Mucosa of descending colon (tissue), 3 donors: ENCODE results near the gene ANO2. TPM values are rescaled to one million over a fixed set of nuclear protein-coding genes. Genes with fewer than 3 reads are reported as not detected.

ENCODE experiments used
- ATAC-seq: fragments of 200-7000 bp; cut with Tn5 transposase; one replicate; pipeline ENCODE4 v1.9.1; 2020; ENCODE audit warnings: mild to moderate bottlenecking, moderate library complexity
- DNase-seq, 3 donors: peaks; one replicate each; pipeline ENCODE4 v3.0.0-alpha.2; 2020
- H3K36me3 ChIP-seq: fragments of 200-600 bp; one replicate; pipeline ENCODE4 v1.8.0; 2021; ENCODE audit warnings: low read depth, mild to moderate bottlenecking
- H3K4me1 ChIP-seq: fragments of 200-600 bp; one replicate; pipeline ENCODE4 v1.8.0; 2021; ENCODE audit warnings: low read depth, mild to moderate bottlenecking
- H3K4me3 ChIP-seq: fragments of 200-600 bp; one replicate; pipeline ENCODE4 v1.8.0; 2021; ENCODE audit warnings: mild to moderate bottlenecking
- H3K9me3 ChIP-seq: fragments of 200-600 bp; one replicate; pipeline ENCODE4 v1.8.0; 2021; ENCODE audit warnings: mild to moderate bottlenecking
- intact Hi-C, 2 donors: fragments of 100-400 bp; cut with DNase I in 1 of 2; cut with micrococcal nuclease in 1 of 2; formaldehyde crosslinking; loops; one replicate each; pipeline versions ENCODE4 v1.11.0 to v1.11.1; 2022; cut with DNase I, micrococcal nuclease
- total RNA-seq, 3 donors: library from RNA; stranded (reverse); fragmentation: NEBNext Ultra II Directional in 2 of 3; extraction: Animal tissue kit (Norgen Biotek cat#: 25700) in 2 of 3; gene quantifications; one replicate each; pipeline versions ENCODE4 v1.2.1 to v1.2.4, GENCODE V29; 2021 to 2023
- TF ChIP-seq, protein P1 (sequence below): fragments of 200-600 bp; IDR thresholded peaks from one replicate; pipeline ENCODE4 v1.8.0; 2022; ENCODE audit warnings: antibody characterized with exemption, mild to moderate bottlenecking
- donor health status: DM: no; HTN: no; CAD: no; lungs with moderate emphysema.
- donor health status: DM: no; HTN: no; CAD: no.
- donor health status: DM: no; HTN: yes; CAD: no.

The ANO2 gene
- total RNA-seq, 3 donors from 2014 or later = 0.58 to 5.1 (median 3.1) TPM

GRCh38 chr12:5737778-5738177 is 207.3 kb downstream of the ANO2 start:
- H3K36me3 ChIP-seq = no peaks in the 10 kb centered on the region
- intact Hi-C loops = no loop called here
- TF ChIP-seq, protein P1, sequence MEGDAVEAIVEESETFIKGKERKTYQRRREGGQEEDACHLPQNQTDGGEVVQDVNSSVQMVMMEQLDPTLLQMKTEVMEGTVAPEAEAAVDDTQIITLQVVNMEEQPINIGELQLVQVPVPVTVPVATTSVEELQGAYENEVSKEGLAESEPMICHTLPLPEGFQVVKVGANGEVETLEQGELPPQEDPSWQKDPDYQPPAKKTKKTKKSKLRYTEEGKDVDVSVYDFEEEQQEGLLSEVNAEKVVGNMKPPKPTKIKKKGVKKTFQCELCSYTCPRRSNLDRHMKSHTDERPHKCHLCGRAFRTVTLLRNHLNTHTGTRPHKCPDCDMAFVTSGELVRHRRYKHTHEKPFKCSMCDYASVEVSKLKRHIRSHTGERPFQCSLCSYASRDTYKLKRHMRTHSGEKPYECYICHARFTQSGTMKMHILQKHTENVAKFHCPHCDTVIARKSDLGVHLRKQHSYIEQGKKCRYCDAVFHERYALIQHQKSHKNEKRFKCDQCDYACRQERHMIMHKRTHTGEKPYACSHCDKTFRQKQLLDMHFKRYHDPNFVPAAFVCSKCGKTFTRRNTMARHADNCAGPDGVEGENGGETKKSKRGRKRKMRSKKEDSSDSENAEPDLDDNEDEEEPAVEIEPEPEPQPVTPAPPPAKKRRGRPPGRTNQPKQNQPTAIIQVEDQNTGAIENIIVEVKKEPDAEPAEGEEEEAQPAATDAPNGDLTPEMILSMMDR = no peak
- no peak for DNase-seq
- no peak for ATAC-seq
- no peaks in the 10 kb centered on the region for H3K4me1 ChIP-seq
- H3K4me3 ChIP-seq = no peak overlapping the region
- no peaks in the 10 kb centered on the region for H3K9me3 ChIP-seq

GRCh38 chr12:5736527-5736926 is 208.5 kb downstream of the ANO2 start:
- DNase-seq (no peak), ATAC-seq (no peak)
- H3K4me3 ChIP-seq = no peak overlapping the region
- intact Hi-C loops = no loop called here
- H3K36me3 ChIP-seq = no peaks in the 10 kb centered on the region
- TF ChIP-seq, protein P1 = no peak
- H3K9me3 ChIP-seq = no peaks in the 10 kb centered on the region
- H3K4me1 ChIP-seq = no peaks in the 10 kb centered on the region

DNA sequence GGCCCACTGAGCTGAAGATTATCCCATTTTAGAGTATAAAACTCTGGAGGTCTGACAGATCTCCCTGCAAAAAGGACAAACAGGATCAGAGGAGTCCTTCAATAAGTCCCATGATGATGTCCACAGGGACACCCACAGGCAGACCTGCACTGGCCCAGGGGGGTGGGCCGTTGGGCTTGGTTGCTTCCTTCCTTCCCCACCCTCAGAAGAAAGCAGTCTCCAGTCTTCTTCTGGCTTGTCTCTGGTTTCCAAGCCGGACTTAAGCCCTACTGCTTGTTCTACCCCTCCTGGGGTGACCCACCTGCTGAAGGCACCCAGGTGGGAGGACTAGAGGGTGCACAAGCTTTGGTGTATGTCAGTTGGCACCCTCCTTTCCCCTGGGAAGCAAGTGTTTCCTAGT is 209.0 kb downstream of the ANO2 start:
- no peak for ATAC-seq
- no peaks in the 10 kb centered on the region for H3K4me1 ChIP-seq
- no peaks in the 10 kb centered on the region for H3K9me3 ChIP-seq
- TF ChIP-seq, protein P1 = no peak
- intact Hi-C loops = no loop called here
- no peaks in the 10 kb centered on the region for H3K36me3 ChIP-seq
- DNase-seq = no peak
- H3K4me3 ChIP-seq = no peak overlapping the region

GRCh38 chr12:5733916-5734315 is 211.1 kb downstream of the ANO2 start:
- TF ChIP-seq, protein P1 = no peak
- DNase-seq (no peak), ATAC-seq (no peak)
- Histone ChIP-seq H3K4me1 (no peaks in the 10 kb centered on the region), H3K4me3 (no peak overlapping the region), H3K36me3 (no peaks in the 10 kb centered on the region), H3K9me3 (no peaks in the 10 kb centered on the region)
- intact Hi-C loops = no loop called here

GRCh38 chr12:5733136-5733755 is 211.8 kb downstream of the ANO2 start:
- intact Hi-C loops = no loop called here
- DNase-seq (no peak), ATAC-seq (no peak)
- Histone ChIP-seq H3K4me3 (no peak overlapping the region), H3K9me3 (no peaks in the 10 kb centered on the region), H3K36me3 (no peaks in the 10 kb centered on the region), H3K4me1 (no peaks in the 10 kb centered on the region)
- TF ChIP-seq, protein P1 = no peak

GRCh38 chr12:5730962-5731361 is 214.1 kb downstream of the ANO2 start:
- DNase-seq = no peak
- intact Hi-C loops = no loop called here
- ATAC-seq = no peak
- H3K4me3 ChIP-seq = no peak overlapping the region
- H3K9me3 ChIP-seq = no peaks in the 10 kb centered on the region
- H3K36me3 ChIP-seq = no peaks in the 10 kb centered on the region
- TF ChIP-seq, protein P1 = peak; percentile 3
- no peaks in the 10 kb centered on the region for H3K4me1 ChIP-seq
